Astrocyte (in vitro differentiated cells and primary cell): ENCODE data around the gene SRRT. TPM values are rescaled to one million over a fixed set of nuclear protein-coding genes. Genes with fewer than 3 reads are reported as not detected.
"Not testable (repeated sequence)": the region's sequence is repeated elsewhere in the genome, so short reads cannot be mapped to it uniquely, and the experiment has no call there.

Source experiments
- DNase-seq: peaks from one replicate; pipeline ENCODE4 v3.0.0-alpha.2; 2010; ENCODE audit warnings: low read depth
- FAIRE-seq: peaks from 2 replicates; lab custom pipeline; 2011; peaks lifted over from hg19 to GRCh38; lab: Jason Lieb, UNC
- H2AFZ ChIP-seq: 2 replicates; pipeline ENCODE4 v1.6.0; 2012; ENCODE audit warnings: low read depth, low read length, inconsistent platforms
- H3K27ac ChIP-seq: 2 replicates; pipeline ENCODE4 v1.5.1; 2011; ENCODE audit warnings: low read depth, low read length, inconsistent platforms
- H3K27me3 ChIP-seq: 2 replicates; pipeline ENCODE4 v1.6.0; 2011; ENCODE audit warnings: low read length, inconsistent platforms; ENCODE audit not compliant: insufficient read depth
- H3K36me3 ChIP-seq: 2 replicates; pipeline ENCODE4 v1.5.1; 2011; ENCODE audit warnings: low read length, inconsistent platforms; ENCODE audit not compliant: insufficient read depth
- H3K4me1 ChIP-seq: 2 replicates; pipeline ENCODE4 v1.5.1; 2011; ENCODE audit warnings: low read length, inconsistent platforms; ENCODE audit not compliant: insufficient read depth
- H3K4me2 ChIP-seq: 2 replicates; pipeline ENCODE4 v1.6.0; 2012; ENCODE audit warnings: low read length, inconsistent platforms
- H3K4me3 ChIP-seq: 2 replicates; pipeline ENCODE4 v1.5.1; 2011; ENCODE audit warnings: low read depth, mild to moderate bottlenecking, low read length, inconsistent platforms; ENCODE audit not compliant: insufficient read depth
- H3K79me2 ChIP-seq: 2 replicates; pipeline ENCODE4 v1.6.0; 2012; ENCODE audit warnings: mild to moderate bottlenecking, low read length, inconsistent platforms; ENCODE audit not compliant: insufficient read depth
- H3K9ac ChIP-seq: 2 replicates; pipeline ENCODE4 v1.6.0; 2012; ENCODE audit warnings: mild to moderate bottlenecking, low read length, inconsistent platforms
- H3K9me3 ChIP-seq: 2 replicates; pipeline ENCODE4 v1.5.1; 2012; ENCODE audit warnings: low read depth, mild to moderate bottlenecking, low read length, inconsistent platforms; ENCODE audit not compliant: insufficient read depth
- H4K20me1 ChIP-seq: 2 replicates; pipeline ENCODE4 v1.6.0; 2012; ENCODE audit warnings: low read length, inconsistent platforms; ENCODE audit not compliant: insufficient read depth
- H3K27ac Mint-ChIP-seq: one replicate; pipeline ENCODE4 v1.8.0; 2021; ENCODE audit warnings: mild to moderate bottlenecking, mixed read lengths; ENCODE audit not compliant: unreplicated experiment
- H3K27me3 Mint-ChIP-seq: one replicate; pipeline ENCODE4 v1.8.0; 2021; ENCODE audit warnings: low read depth, mixed read lengths; ENCODE audit not compliant: unreplicated experiment
- H3K36me3 Mint-ChIP-seq: one replicate; pipeline ENCODE4 v1.8.0; 2021; ENCODE audit warnings: low read depth, mixed read lengths; ENCODE audit not compliant: unreplicated experiment
- H3K4me1 Mint-ChIP-seq: one replicate; pipeline ENCODE4 v1.8.0; 2021; ENCODE audit warnings: low read depth, mixed read lengths; ENCODE audit not compliant: unreplicated experiment
- H3K4me3 Mint-ChIP-seq: one replicate; pipeline ENCODE4 v1.8.0; 2021; ENCODE audit warnings: mild to moderate bottlenecking, moderate library complexity, mixed read lengths; ENCODE audit not compliant: unreplicated experiment
- H3K9me3 Mint-ChIP-seq: one replicate; pipeline ENCODE4 v1.8.0; 2021; ENCODE audit warnings: mild to moderate bottlenecking, mixed read lengths; ENCODE audit not compliant: unreplicated experiment
- EZH2 ChIP-seq: IDR thresholded peaks from 2 replicates; pipeline ENCODE4 v1.6.1; 2012; ENCODE audit warnings: mild to moderate bottlenecking, low read length, inconsistent platforms; ENCODE audit not compliant: insufficient read depth
- total RNA-seq: library from RNA; stranded (reverse); gene quantifications from 2 replicates; pipeline ENCODE4 v1.2.1, GENCODE V29; 2021
- TF ChIP-seq, protein P1 (sequence below): IDR thresholded peaks from 2 replicates; pipeline ENCODE4 v1.5.1; 2011; ENCODE audit warnings: low read depth, mild to moderate bottlenecking, inconsistent platforms, low read length, moderate library complexity; ENCODE audit not compliant: insufficient read depth

Gene SRRT
- total RNA-seq, 1 donor from 2014 or later: 118 TPM

DNA sequence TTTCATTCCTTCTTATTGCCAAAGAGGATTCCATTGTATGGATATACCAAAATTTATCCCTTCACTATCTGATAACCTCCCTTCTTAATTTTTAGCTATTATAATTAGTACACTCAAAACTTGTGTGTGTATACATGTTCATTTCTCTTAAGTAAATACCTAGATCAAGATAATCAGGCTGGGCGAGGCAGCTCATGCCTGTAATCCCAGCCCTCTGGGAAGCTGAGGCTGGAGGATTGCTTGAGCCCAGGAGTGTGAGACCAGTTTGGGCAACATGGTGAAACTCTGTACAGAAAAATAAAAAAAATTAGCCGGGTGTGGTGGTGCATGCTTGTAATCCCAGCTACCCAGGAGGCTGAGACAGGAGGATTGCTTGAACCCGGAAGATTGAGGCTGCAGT is 36.6 kb downstream of the SRRT start:
- no peaks in the 10 kb centered on the region for H3K4me1 ChIP-seq
- no peak overlapping the region for H3K4me3 ChIP-seq
- H3K36me3 Mint-ChIP-seq: no peaks in the 10 kb centered on the region
- FAIRE-seq (no peak), DNase-seq (no peak)
- no peaks in the 10 kb centered on the region for H3K9me3 ChIP-seq
- peaks cover 2% of the 10 kb centered on the region for H3K27me3 ChIP-seq
- H4K20me1 ChIP-seq: no peaks in the 10 kb centered on the region
- no peak overlapping the region for H3K9ac ChIP-seq
- H3K27ac ChIP-seq: no peak overlapping the region
- no peak overlapping the region for H2AFZ ChIP-seq
- H3K4me2 ChIP-seq: no peak overlapping the region
- no peak overlapping the region for H3K27ac Mint-ChIP-seq
- no peak for TF ChIP-seq EZH2
- TF ChIP-seq, protein P1, sequence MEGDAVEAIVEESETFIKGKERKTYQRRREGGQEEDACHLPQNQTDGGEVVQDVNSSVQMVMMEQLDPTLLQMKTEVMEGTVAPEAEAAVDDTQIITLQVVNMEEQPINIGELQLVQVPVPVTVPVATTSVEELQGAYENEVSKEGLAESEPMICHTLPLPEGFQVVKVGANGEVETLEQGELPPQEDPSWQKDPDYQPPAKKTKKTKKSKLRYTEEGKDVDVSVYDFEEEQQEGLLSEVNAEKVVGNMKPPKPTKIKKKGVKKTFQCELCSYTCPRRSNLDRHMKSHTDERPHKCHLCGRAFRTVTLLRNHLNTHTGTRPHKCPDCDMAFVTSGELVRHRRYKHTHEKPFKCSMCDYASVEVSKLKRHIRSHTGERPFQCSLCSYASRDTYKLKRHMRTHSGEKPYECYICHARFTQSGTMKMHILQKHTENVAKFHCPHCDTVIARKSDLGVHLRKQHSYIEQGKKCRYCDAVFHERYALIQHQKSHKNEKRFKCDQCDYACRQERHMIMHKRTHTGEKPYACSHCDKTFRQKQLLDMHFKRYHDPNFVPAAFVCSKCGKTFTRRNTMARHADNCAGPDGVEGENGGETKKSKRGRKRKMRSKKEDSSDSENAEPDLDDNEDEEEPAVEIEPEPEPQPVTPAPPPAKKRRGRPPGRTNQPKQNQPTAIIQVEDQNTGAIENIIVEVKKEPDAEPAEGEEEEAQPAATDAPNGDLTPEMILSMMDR: no peak
- no peak overlapping the region for H3K4me3 Mint-ChIP-seq
- no peaks in the 10 kb centered on the region for H3K36me3 ChIP-seq
- peaks cover 1% of the 10 kb centered on the region for H3K4me1 Mint-ChIP-seq
- peaks cover 3% of the 10 kb centered on the region for H3K27me3 Mint-ChIP-seq
- peaks cover 6% of the 10 kb centered on the region for H3K9me3 Mint-ChIP-seq
- H3K79me2 ChIP-seq: no peaks in the 10 kb centered on the region

DNA sequence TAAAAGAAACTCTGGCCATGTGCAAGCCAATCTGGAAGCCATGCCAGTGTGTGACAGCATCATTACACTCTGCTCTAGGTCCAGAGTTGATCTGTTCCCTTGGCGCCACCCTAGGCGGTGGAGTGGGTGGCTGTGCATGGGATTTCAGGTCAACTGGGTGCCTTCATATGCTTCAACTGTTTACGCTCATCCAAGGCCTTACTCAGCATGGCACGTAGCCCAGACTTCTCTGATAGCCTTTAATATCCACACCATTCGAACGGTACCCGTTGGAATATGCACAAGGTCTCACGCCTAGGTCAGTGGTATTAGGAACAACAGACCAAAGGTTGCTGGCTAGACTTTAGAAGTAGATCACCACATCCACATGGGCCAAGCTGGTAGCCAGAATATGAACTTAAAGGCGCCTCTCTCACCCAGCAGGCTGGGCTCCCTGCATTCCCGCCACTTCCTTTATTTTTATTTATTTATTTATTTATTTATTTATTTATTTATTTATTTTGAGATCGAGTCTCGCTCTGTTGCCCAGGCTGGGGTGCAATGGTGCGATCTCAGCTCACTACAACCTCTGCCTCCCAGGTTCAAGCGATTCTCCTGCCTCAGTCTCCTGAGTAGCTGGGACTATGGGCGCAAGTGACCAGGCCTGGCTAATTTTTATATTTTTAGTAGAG is 39.4 kb downstream of the SRRT start:
- Mint-ChIP-seq H3K27ac (no peak overlapping the region), H3K27me3 (peaks cover 3% of the 10 kb centered on the region), H3K4me1 (peaks cover 1% of the 10 kb centered on the region), H3K9me3 (peaks cover 3% of the 10 kb centered on the region), H3K36me3 (no peaks in the 10 kb centered on the region), H3K4me3 (no peak overlapping the region)
- no peak overlapping the region for H2AFZ ChIP-seq
- H3K27me3 ChIP-seq: peaks cover 2% of the 10 kb centered on the region
- no peaks in the 10 kb centered on the region for H3K4me1 ChIP-seq
- DNase-seq (no peak), FAIRE-seq (peak; percentile 9)
- H3K4me3 ChIP-seq: no peak overlapping the region
- no peak overlapping the region for H3K9ac ChIP-seq
- TF ChIP-seq, protein P1: no peak
- TF ChIP-seq EZH2: no peak
- H3K36me3 ChIP-seq: no peaks in the 10 kb centered on the region
- no peak overlapping the region for H3K4me2 ChIP-seq
- no peaks in the 10 kb centered on the region for H3K9me3 ChIP-seq
- H3K27ac ChIP-seq: no peak overlapping the region
- H4K20me1 ChIP-seq: no peaks in the 10 kb centered on the region
- no peaks in the 10 kb centered on the region for H3K79me2 ChIP-seq

DNA sequence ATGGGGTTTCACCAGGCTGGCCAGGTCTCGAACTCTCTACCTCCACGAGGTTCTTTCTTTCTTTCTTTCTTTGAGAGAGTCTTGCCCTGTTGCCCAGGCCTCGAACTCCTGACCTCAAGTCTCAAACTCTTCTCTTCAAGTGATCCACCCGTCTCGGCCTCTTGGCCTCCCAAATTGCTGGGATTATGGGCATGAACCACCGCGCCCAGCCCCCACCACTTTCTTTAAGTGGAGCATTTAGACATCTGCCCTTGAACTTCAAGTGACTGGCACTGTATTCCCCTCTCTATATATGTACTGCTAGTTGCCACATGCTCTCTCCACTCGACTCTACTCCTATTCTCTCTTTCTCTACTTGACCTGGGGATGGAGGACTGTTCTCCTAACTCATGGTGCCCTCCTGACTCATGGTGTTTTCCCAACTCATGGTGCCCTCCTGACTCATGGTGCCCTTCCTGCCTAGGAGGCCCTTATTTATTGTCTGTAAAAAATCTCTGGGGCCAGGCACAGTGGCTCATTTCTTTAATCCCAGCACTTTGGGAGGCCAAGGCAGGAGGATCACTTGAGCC is 40.1 kb downstream of the SRRT start:
- H3K36me3 Mint-ChIP-seq: no peaks in the 10 kb centered on the region
- H3K27ac ChIP-seq: no peak overlapping the region
- no peak overlapping the region for H3K4me3 ChIP-seq
- H3K27ac Mint-ChIP-seq: no peak overlapping the region
- H3K79me2 ChIP-seq: no peaks in the 10 kb centered on the region
- H4K20me1 ChIP-seq: no peaks in the 10 kb centered on the region
- no peak overlapping the region for H3K9ac ChIP-seq
- H3K27me3 ChIP-seq: peaks cover 2% of the 10 kb centered on the region
- no peak for TF ChIP-seq EZH2
- TF ChIP-seq, protein P1: no peak
- DNase-seq: no peak
- H3K9me3 Mint-ChIP-seq: peaks cover 3% of the 10 kb centered on the region
- no peak overlapping the region for H3K4me2 ChIP-seq
- no peak overlapping the region for H2AFZ ChIP-seq
- H3K4me1 ChIP-seq: no peaks in the 10 kb centered on the region
- no peaks in the 10 kb centered on the region for H3K36me3 ChIP-seq
- FAIRE-seq: no peak
- peaks cover 6% of the 10 kb centered on the region for H3K27me3 Mint-ChIP-seq
- no peak overlapping the region for H3K4me3 Mint-ChIP-seq
- H3K9me3 ChIP-seq: no peaks in the 10 kb centered on the region
- peaks cover 1% of the 10 kb centered on the region for H3K4me1 Mint-ChIP-seq

DNA sequence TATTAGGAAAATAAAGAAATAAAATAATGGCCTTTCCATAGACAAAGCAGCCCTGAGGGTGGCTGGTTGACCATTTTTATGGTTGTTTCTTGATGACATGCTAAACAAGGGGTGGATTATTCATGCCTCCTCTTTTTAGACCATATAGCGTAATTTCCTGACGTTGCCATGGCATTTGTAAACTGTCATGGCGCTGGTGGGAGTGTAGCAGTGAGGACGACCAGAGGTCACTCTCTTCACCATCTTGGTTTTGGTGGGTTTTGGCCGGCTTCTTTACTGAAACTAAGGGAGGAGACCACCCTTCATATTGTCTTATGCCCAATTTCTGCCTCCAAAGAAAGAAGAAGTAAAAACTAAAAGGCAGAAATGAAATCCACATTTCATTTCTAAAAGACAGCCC is 44.4 kb downstream of the SRRT start:
- H3K27me3 Mint-ChIP-seq: peaks cover 27% of the 10 kb centered on the region
- H4K20me1 ChIP-seq, DNase-seq, FAIRE-seq, H3K4me1 ChIP-seq, H3K27me3 ChIP-seq, H3K79me2 ChIP-seq, H3K9me3 ChIP-seq, H3K9me3 Mint-ChIP-seq, H3K9ac ChIP-seq, H3K36me3 ChIP-seq, H3K4me3 ChIP-seq, H3K36me3 Mint-ChIP-seq, H2AFZ ChIP-seq, H3K27ac Mint-ChIP-seq, H3K4me3 Mint-ChIP-seq, H3K4me1 Mint-ChIP-seq, H3K27ac ChIP-seq, H3K4me2 ChIP-seq: not testable (repeated sequence)
